SK-N-MC (cell line): ENCODE data around the gene SNRK.

Experiments
- DNase-seq: peaks from one replicate; pipeline ENCODE4 v3.0.0-alpha.2; 2011; ENCODE audit warnings: low read depth, low spot score
- H3K27ac ChIP-seq: fragments of 200-600 bp; sonication (generic); 2 replicates; pipeline ENCODE4 v1.5.1; 2016; ENCODE audit warnings: mixed run types
- H3K36me3 ChIP-seq: fragments of 200-600 bp; sonication (generic); 2 replicates; pipeline ENCODE4 v1.6.1; 2017; ENCODE audit warnings: antibody characterized with exemption, low read length, mixed read lengths; ENCODE audit not compliant: insufficient read depth
- H3K4me3 ChIP-seq: fragments of 200-600 bp; sonication (generic); 2 replicates; pipeline ENCODE4 v1.5.1; 2016
- H3K9ac ChIP-seq: fragments of 200-600 bp; sonication (generic); 2 replicates; pipeline ENCODE4 v1.8.0; 2017; ENCODE audit warnings: mixed run types, mixed read lengths; ENCODE audit not compliant: insufficient read length
- H3K9me3 ChIP-seq: fragments of 200-600 bp; sonication (generic); 2 replicates; pipeline ENCODE4 v1.6.1; 2017; ENCODE audit warnings: low read depth, mild to moderate bottlenecking, antibody characterized with exemption, low read length, moderate library complexity, mixed read lengths
- EZH2 ChIP-seq: fragments of 200-600 bp; sonication (generic); IDR thresholded peaks from one replicate; pipeline ENCODE4 v1.6.1; 2017; ENCODE audit warnings: antibody characterized with exemption
- FOXP2 ChIP-seq: optimal IDR thresholded peaks from 2 replicates; pipeline ENCODE3; 2011; ENCODE audit warnings: mild to moderate bottlenecking, moderate library complexity; ENCODE audit not compliant: insufficient read depth; ENCODE audit errors: extremely low read length, control extremely low read depth
- POLR2AphosphoS5 ChIP-seq: IDR thresholded peaks from 2 replicates; pipeline ENCODE4 v1.6.1; 2012; ENCODE audit warnings: mild to moderate bottlenecking, low read depth, low read length, borderline replicate concordance

Gene SNRK

DNA sequence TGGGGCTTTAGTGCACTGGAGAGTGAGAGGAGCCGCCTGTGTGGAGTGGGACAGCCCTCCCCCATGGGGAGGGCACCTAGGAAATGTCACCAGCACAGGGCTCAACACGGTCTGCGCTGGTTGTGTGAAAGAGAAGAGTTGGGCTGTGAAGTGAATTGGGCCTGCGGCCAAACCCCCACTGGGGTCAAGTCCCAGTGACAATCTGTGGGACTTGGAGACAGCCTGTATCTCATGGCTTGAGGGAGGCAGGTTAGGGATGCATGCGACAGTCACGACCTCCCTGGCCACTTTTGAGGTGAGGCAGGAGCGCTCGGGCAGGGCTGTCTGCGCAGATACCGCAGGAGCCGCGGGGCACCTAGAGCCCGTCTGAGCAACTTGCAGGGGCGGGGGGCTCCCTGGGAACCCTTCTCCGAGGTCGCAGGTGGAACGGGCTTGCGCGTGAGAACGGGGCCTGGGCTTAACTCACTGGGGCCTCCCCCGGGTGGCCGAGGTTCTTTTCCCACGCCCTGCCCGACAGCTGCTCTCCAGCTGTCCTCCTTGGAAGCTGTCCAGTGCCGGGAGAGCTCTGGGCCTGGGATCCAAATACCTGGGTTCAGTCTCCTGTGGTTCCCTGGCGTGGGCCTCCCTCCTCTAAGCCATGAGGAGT, 77.4 kb downstream of the SNRK start:
- DNase-seq: no peak
- TF ChIP-seq POLR2AphosphoS5 (no peak), EZH2 (no peak), FOXP2 (no peak)
- H3K4me3 ChIP-seq: no peak overlapping the region
- no peaks in the 10 kb centered on the region for H3K9me3 ChIP-seq
- H3K36me3 ChIP-seq: no peaks in the 10 kb centered on the region
- no peak overlapping the region for H3K9ac ChIP-seq
- no peak overlapping the region for H3K27ac ChIP-seq

DNA sequence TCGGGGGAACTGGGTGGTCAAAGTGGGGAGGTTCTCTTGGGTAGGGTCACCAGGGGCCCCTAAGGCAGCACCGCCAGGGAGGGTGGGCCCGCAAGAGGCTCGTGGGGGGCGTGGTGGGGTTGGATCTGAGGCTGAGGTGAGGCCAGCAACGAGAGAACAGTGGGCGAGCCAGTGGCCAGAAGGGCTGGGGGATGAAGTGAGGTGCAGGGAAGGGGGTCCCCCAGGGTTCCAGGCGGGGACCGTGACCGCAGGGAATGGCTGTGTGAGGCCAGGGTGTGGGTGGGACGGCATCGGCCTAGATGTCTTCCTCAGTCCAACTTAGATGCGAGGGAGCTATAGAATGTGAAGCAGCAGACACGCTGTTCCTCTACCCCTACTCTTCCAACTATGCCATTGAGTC, 78.2 kb downstream of the SNRK start:
- no peak overlapping the region for H3K9ac ChIP-seq
- H3K4me3 ChIP-seq: no peak overlapping the region
- no peak overlapping the region for H3K27ac ChIP-seq
- no peaks in the 10 kb centered on the region for H3K9me3 ChIP-seq
- TF ChIP-seq POLR2AphosphoS5 (no peak), EZH2 (no peak), FOXP2 (no peak)
- no peaks in the 10 kb centered on the region for H3K36me3 ChIP-seq
- DNase-seq: no peak

DNA sequence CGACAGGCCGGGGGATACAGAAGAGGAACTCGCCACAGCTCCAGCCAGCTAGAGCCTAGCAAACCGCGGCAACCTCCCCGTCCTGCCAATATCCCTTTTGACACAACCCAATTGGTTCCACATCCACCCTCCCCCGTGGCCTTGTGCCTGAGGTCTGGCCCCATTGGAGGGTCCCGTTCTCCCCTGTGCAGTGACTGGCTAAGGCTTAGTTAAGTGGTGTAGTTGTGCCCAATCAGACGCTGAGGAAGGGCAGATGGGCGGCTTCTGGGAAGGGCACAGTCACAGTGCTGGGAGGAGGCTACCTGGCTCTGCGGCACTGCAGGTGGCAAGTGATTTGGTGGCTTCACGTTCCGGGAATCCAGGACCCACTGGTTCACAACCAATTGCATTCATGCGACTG, 78.6 kb downstream of the SNRK start:
- DNase-seq: no peak
- TF ChIP-seq FOXP2 (no peak), EZH2 (no peak), POLR2AphosphoS5 (no peak)
- Histone ChIP-seq H3K9me3 (no peaks in the 10 kb centered on the region), H3K9ac (no peak overlapping the region), H3K4me3 (no peak overlapping the region), H3K27ac (no peak overlapping the region), H3K36me3 (no peaks in the 10 kb centered on the region)

DNA sequence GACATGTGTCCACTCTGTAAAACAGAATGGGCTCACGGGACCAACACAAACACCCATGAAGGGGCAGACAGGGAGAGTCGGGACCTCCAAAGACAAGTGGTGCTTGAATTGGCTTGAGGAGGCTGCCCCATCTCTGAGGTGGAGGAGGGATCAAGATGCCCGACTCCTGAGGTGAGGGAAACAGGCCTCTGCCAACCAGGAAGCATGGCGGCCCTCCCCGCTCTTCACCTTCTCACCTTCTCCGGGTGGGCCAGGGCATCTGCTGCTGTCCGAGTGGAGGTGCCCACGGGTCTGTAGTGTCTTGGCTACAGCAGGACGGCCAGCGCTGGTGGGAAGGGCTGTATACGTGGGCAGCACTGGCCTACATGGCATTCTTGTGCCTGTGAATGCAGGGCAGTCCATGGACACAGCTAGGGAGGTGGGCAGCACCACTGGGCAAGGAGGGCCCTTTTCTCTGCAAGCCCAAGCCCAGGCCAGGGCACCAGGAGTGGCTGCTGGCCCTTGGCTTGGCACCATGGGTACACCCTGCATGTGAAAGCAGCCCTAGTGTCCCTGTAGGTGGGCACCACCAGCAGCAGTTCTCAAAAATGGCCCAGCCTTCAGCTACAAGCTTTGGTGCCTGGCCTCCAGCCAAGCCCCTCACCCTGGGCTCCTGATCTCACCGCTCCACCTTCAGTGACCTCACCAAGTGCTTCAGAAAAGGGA, 79.4 kb downstream of the SNRK start:
- Histone ChIP-seq H3K27ac (no peak overlapping the region), H3K9me3 (no peaks in the 10 kb centered on the region), H3K36me3 (no peaks in the 10 kb centered on the region), H3K9ac (no peak overlapping the region), H3K4me3 (no peak overlapping the region)
- no peak for DNase-seq
- no peak for TF ChIP-seq FOXP2
- TF ChIP-seq POLR2AphosphoS5: no peak
- TF ChIP-seq EZH2: no peak

DNA sequence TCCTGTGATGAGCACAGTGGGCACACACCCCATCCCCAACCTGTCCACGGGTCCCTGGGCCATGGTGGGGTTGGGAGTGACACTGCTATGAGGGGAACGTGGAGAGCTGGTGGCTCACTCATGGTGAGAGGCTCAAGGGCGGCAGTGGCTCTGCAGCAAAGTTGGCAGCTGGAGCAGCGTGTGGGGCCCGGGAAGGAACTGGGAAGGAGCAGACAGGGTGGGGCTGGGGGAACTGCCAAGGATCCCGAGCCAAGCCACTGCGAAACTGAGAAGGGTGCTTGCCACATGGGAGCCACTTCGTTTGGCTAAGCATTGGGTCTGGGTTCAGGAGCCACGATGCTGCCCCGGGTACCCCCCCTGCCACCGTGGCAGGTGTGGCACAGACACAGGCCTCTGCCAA, 80.1 kb downstream of the SNRK start:
- no peaks in the 10 kb centered on the region for H3K9me3 ChIP-seq
- H3K4me3 ChIP-seq: no peak overlapping the region
- TF ChIP-seq FOXP2 (no peak), EZH2 (no peak), POLR2AphosphoS5 (no peak)
- H3K9ac ChIP-seq: no peak overlapping the region
- H3K36me3 ChIP-seq: no peaks in the 10 kb centered on the region
- no peak overlapping the region for H3K27ac ChIP-seq
- DNase-seq: no peak

DNA sequence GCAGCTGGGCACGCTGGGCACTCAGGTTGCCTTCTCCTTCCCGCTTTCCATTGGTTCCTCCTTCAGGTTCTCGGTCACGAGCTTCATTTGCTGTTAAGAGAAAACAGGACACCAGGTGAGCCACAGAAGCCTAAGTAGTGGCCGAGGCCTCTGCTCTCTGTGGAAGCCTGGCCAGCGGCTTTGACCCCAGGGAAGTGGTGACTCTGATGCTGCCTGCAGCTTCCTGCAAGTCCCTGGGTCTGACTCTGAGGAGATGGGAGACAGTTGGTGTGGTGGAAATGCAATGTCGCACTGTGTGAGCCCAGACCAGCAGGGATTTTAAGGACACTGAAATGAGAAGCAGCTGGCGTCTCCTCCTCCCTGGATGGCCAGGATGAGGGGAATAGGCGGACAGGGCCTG, 80.5 kb downstream of the SNRK start:
- TF ChIP-seq EZH2: no peak
- TF ChIP-seq FOXP2: no peak
- TF ChIP-seq POLR2AphosphoS5: no peak
- Histone ChIP-seq H3K4me3 (no peak overlapping the region), H3K9ac (no peak overlapping the region), H3K36me3 (no peaks in the 10 kb centered on the region), H3K9me3 (no peaks in the 10 kb centered on the region), H3K27ac (no peak overlapping the region)
- DNase-seq: no peak

DNA sequence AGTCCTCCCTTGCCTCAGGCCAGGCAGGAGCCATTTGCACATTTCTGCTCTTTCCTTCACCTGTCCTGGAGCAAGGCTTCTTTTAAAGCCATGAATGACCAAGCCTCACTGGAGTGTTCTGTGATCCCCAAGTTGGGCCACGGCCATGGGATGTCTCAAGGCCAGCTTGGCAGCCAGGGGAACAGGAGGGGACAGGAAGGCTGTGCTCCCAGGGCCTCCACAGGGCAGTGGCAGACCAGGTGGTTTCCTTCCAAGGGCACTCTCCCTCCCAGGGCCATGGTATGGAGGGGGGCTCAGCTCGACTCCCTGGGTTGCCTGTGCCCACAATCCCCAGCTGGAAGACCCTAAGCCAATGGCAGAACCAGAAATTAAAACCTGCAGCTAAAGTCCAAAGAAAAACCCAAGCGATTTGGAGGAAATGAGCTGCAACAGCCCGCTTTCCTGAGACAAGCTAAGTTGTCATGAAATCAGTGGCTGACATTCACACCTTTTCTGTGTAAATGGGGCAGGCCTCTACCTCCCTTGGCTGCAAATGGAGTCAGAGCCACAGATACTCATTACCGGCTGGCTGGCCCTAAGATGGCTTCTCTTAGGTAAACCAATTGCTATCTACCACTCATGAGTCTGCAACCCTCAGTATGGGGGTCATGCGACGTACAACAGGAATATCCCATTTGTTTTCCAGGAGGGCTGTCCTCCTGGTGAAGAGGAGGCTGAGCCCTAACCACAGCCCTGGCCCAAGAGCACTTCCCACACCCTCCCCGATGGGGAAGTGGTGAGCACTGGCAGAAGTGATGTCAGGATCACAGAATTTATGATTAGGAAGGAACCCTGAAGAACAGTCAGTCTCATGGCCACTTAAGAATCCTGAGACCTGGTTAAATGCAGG, 83.3 kb downstream of the SNRK start:
- no peak overlapping the region for H3K4me3 ChIP-seq
- H3K9ac ChIP-seq: no peak overlapping the region
- H3K27ac ChIP-seq: no peak overlapping the region
- H3K9me3 ChIP-seq: no peaks in the 10 kb centered on the region
- no peaks in the 10 kb centered on the region for H3K36me3 ChIP-seq
- TF ChIP-seq EZH2 (no peak), FOXP2 (no peak), POLR2AphosphoS5 (no peak)
- no peak for DNase-seq

DNA sequence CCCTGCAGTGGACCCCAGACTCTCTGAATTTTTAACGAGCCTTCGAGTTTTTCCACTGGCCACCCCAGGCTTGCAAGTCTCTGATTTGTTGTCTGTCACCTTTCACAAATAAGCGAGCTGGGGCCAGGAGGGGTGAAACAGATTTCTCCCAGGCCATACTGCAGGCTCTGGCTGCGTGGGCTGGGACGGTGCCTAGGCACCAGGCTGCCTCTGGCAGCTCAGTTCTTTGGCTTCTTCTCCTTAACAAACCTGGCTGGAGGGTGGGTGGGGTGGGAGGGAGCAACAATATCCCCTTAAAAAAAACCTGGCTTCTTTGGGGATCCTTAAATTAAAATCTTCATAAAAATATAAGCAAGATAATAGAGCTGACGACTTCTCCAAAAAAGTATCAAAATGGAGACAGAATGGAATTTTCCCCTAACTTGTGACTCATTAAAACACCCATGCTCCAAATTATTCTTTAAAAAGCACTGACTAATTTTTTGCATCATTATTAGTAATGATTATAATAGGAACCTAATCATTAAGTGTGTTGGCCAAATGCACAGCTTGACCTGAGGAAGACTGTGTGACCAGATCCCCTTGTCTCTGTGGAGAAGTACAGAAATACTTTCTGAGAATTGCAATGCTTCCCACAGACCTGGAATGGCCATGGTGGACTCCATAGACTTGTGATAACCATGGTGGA, 84.1 kb downstream of the SNRK start:
- no peak overlapping the region for H3K4me3 ChIP-seq
- TF ChIP-seq POLR2AphosphoS5 (no peak), EZH2 (no peak), FOXP2 (no peak)
- no peak overlapping the region for H3K27ac ChIP-seq
- no peaks in the 10 kb centered on the region for H3K9me3 ChIP-seq
- no peak overlapping the region for H3K9ac ChIP-seq
- no peaks in the 10 kb centered on the region for H3K36me3 ChIP-seq
- no peak for DNase-seq
